ENCODE measurements around the gene DCHS2.

- no peak for TF ChIP-seq POLR2A (IDR thresholded peaks at IDR 0.05; ENCODE audit: low read length)
- no peak for TF ChIP-seq GATA1 (IDR thresholded peaks at IDR 0.05; ENCODE audit: low read depth, low read length)
These were observed 257.0 kb downstream of the DCHS2 start for GRCh38 chr4:154234576-154234975.
